Colonic mucosa (tissue), 4 donors: ENCODE results near the gene TENT4B. TPM values are rescaled to one million over a fixed set of nuclear protein-coding genes. Genes with fewer than 3 reads are reported as not detected.

Source experiments
- DNase-seq: peaks from one replicate; pipeline ENCODE4 v3.0.0-alpha.2; 2020
- H3K27ac ChIP-seq: fragments of 200-600 bp; one replicate; pipeline ENCODE4 v1.8.0; 2021
- H3K27me3 ChIP-seq: fragments of 200-600 bp; one replicate; pipeline ENCODE4 v1.8.0; 2021
- H3K36me3 ChIP-seq: fragments of 200-600 bp; one replicate; pipeline ENCODE4 v1.8.0; 2021
- H3K4me1 ChIP-seq: fragments of 200-600 bp; one replicate; pipeline ENCODE4 v1.8.0; 2021; ENCODE audit warnings: mild to moderate bottlenecking
- H3K4me3 ChIP-seq: fragments of 200-600 bp; one replicate; pipeline ENCODE4 v1.8.0; 2021
- H3K9ac ChIP-seq, 2 donors: one replicate each; pipeline ENCODE4 v1.7.0; 2013; ENCODE audit warnings: control low read depth in 2 of 2, low read depth in 2 of 2, low read length in 2 of 2
- H3K9me3 ChIP-seq: fragments of 200-600 bp; one replicate; pipeline ENCODE4 v1.8.0; 2021
- intact Hi-C: fragments of 100-400 bp; cut with DNase I; formaldehyde crosslinking; loops from one replicate; pipeline ENCODE4 v1.14.1; 2022
- total RNA-seq, 2 donors: library from RNA; stranded (reverse); fragmentation: NEBNext Ultra II Directional in 1 of 2; extraction: Animal tissue kit (Norgen Biotek cat#: 25700) in 1 of 2; gene quantifications; one replicate each; pipeline ENCODE4 v1.2.1, GENCODE V29; 2021
- TF ChIP-seq, protein P1 (sequence below): fragments of 200-600 bp; IDR thresholded peaks from one replicate; pipeline ENCODE4 v1.8.0; 2022; ENCODE audit warnings: antibody characterized with exemption, mild to moderate bottlenecking
- donor health status: healthy.
- donor health status: DM: no; HTN: no; CAD: no.
- donor health status: DM: no; HTN: no; CAD: no.

TENT4B gene
- total RNA-seq, result 10 to 100 TPM; 13.5 to 15.6 TPM

DNA sequence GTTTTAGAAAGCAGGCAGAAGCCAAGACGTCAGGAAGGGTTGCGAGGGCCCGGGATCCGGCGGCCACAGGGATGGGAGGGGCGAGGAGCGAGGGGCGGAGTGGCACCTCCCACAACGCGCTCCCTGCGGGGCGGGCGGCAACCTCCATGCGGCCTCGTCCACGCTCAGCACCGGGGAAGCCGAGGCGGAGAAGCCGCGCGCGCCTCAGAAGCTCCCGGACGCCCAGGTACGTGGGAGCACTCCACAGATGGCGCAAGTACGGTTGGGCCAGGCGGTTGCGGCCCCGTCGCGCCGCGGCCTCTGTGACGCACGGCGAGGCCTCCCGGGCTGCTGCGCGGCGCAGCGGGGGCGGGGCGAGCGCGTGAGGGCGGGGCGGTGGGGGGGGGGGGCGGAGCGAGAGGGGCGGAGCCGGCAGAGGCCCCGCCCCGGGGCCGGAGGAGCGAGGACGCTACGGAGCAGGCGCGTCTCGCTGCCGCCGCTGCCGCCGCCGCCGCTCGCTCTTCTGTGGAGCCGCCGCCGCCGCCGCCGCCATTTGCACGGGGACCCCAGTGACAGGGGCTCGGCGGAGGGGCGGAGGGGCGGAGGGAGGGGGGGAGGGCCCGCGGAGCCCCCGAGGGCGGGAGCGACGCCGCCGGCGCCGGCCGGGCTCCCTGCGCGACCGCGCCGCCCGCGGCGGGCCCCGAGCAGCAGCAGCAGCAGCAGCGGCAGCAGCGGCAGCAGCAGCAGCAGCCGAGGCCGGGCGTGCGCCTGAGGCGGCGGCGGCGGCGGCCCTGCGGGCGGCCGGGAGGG lies at the start of gene TENT4B:
TSS of gene TENT4B (plus strand) at position 500 of the 789 bp plus-strand sequence. CDS start 316 bp downstream, outside the sequence.
- no peaks in the 10 kb centered on the region for H3K9me3 ChIP-seq
- DNase-seq, result peak; percentile 92
- peak within 1 kb of the TSS; percentile 89 for H3K27ac ChIP-seq
- no peaks in the 10 kb centered on the region for H3K4me1 ChIP-seq
- H3K27me3 ChIP-seq, result no peaks in the 10 kb centered on the region
- intact Hi-C loops, result loop anchor here (5.0 to 10.0 kb wide), 3 partner anchors 54 to 128 kb away; partner anchors contain the start of genes CNEP1R1 and HEATR3
- H3K9ac ChIP-seq, result peak within 1 kb of the TSS; percentile 85 to 95
- TF ChIP-seq, protein P1, sequence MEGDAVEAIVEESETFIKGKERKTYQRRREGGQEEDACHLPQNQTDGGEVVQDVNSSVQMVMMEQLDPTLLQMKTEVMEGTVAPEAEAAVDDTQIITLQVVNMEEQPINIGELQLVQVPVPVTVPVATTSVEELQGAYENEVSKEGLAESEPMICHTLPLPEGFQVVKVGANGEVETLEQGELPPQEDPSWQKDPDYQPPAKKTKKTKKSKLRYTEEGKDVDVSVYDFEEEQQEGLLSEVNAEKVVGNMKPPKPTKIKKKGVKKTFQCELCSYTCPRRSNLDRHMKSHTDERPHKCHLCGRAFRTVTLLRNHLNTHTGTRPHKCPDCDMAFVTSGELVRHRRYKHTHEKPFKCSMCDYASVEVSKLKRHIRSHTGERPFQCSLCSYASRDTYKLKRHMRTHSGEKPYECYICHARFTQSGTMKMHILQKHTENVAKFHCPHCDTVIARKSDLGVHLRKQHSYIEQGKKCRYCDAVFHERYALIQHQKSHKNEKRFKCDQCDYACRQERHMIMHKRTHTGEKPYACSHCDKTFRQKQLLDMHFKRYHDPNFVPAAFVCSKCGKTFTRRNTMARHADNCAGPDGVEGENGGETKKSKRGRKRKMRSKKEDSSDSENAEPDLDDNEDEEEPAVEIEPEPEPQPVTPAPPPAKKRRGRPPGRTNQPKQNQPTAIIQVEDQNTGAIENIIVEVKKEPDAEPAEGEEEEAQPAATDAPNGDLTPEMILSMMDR, result no peak
- H3K36me3 ChIP-seq, result no peaks in the 10 kb centered on the region
- H3K4me3 ChIP-seq, result peak within 1 kb of the TSS; percentile 88

DNA sequence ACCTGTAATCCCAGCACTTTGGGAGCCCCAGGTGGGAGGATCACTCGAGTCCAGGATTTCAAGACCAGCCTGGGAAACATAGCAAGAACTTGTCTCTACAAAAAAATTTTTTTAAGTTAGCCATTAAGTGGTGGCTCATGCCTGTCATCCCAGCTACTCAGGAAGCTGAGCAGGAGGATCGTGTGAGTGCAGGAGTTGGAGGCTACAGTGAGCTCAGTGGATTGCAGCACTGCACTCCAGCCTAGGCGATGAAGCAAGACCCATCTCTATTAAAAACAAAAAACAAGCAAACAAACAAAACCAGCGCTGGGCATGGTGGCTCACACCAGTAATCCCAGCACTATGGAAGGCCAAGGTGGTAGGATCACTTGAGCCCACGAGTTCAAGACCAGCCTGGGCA lies 49.3 kb upstream of the TENT4B start:
- no peak overlapping the region for H3K4me3 ChIP-seq
- no peak for DNase-seq
- no peaks in the 10 kb centered on the region for H3K4me1 ChIP-seq
- no peak overlapping the region for H3K9ac ChIP-seq
- H3K27me3 ChIP-seq, result no peaks in the 10 kb centered on the region
- H3K9me3 ChIP-seq, result no peaks in the 10 kb centered on the region
- peaks cover 3% of the 10 kb centered on the region for H3K36me3 ChIP-seq
- intact Hi-C loops, result no loop called here
- H3K27ac ChIP-seq, result no peak overlapping the region
- TF ChIP-seq, protein P1, result no peak

DNA sequence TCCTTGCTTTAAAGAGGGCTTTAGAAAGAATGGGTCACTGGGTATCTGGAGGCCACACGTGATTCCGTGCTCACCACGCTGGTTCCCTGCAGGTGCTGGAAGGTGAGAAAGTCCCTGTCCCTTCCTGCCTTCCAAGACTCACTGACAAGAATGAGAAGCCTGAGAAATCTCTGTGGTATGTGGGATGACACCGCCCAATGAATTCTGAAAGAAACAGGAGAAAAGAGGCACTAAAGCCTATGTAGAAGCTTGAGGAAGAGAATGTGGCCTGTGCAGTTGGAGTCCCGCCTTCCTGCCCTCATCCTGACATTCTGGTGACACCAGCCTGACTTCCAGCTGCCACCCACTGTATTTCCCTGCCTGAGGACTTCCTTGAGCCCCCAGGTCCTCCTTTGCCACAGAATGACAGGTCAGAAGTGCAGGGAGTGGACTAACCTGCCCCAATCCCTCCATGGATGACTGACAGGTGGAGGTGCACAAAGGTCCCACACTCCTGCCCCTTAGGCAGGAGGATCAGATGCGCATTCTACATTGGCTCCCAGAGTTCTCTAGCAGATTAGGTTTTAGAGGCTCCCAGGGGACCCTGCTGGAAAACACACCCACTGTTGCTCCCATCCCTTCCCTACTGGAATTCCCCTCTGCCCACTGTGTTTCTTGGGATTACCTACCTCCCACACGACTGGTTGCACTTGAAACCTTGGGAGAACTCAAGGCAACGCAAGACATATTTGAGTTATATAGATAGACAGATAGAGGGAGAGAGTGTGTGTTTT lies 38.6 kb upstream of the TENT4B start:
- H3K9ac ChIP-seq, result no peak overlapping the region
- no peak for DNase-seq
- no peaks in the 10 kb centered on the region for H3K27me3 ChIP-seq
- H3K4me1 ChIP-seq, result no peaks in the 10 kb centered on the region
- intact Hi-C loops, result no loop called here
- H3K4me3 ChIP-seq, result no peak overlapping the region
- H3K9me3 ChIP-seq, result no peaks in the 10 kb centered on the region
- no peak overlapping the region for H3K27ac ChIP-seq
- H3K36me3 ChIP-seq, result no peaks in the 10 kb centered on the region
- TF ChIP-seq, protein P1, result no peak

DNA sequence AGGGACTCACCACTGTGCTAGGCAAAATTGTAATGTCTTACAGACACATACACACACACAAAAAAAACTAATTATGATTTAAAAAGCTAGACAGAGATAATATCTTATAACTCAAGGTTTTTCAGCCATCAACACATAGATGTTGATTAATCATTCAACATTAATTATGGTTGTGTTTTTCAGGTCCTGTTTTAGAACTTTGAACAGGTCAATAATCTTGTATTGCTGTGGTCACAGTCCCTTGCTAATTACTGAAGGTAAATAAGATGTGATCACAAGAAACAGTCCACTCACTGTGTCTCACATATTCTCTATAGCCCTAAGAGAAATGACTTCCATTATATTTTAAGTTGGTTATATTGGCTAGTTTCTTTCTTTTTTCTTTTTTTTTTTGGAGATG lies 32.4 kb upstream of the TENT4B start:
- TF ChIP-seq, protein P1, result no peak
- intact Hi-C loops, result no loop called here
- H3K27me3 ChIP-seq, result no peaks in the 10 kb centered on the region
- no peaks in the 10 kb centered on the region for H3K9me3 ChIP-seq
- no peak overlapping the region for H3K4me3 ChIP-seq
- H3K9ac ChIP-seq, result no peak overlapping the region
- H3K4me1 ChIP-seq, result no peaks in the 10 kb centered on the region
- no peak overlapping the region for H3K27ac ChIP-seq
- no peaks in the 10 kb centered on the region for H3K36me3 ChIP-seq
- no peak for DNase-seq

DNA sequence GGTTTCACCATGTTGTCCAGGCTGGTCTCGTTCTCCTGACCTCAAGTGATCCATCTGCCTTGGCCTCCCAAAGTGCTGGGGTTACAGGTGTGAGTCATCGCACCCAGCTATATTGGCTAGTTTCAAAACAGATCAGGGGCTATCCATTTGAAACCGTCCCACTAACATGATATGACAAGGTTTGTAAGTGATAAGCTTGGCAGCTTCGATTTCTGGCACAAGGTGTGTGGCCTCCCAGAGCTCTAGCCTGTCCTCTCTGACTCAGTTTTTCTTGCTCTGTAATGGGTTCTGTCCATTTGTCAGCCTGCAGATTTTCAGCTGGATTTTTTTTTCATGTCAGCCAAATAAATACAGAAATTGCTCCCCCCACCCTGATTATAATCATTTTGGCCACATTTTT lies 31.8 kb upstream of the TENT4B start:
- no peaks in the 10 kb centered on the region for H3K36me3 ChIP-seq
- no peak for DNase-seq
- H3K4me1 ChIP-seq, result no peaks in the 10 kb centered on the region
- H3K9me3 ChIP-seq, result no peaks in the 10 kb centered on the region
- intact Hi-C loops, result no loop called here
- no peak overlapping the region for H3K27ac ChIP-seq
- no peaks in the 10 kb centered on the region for H3K27me3 ChIP-seq
- no peak overlapping the region for H3K9ac ChIP-seq
- TF ChIP-seq, protein P1, result no peak
- H3K4me3 ChIP-seq, result no peak overlapping the region
